Airway epithelial cell (primary cell): ENCODE results near the gene SNAPC2. TPM values are rescaled to one million over a fixed set of nuclear protein-coding genes. Genes with fewer than 3 reads are reported as not detected.

Experiments
- total RNA-seq: library from RNA; depleted of rRNA; stranded (reverse); fragments of >200 nt; gene quantifications from 2 replicates; pipeline ENCODE4 v1.2.3, GENCODE V29; 2015

Gene SNAPC2
- total RNA-seq: 21.6 and 22.9 TPM in 2 replicates

DNA sequence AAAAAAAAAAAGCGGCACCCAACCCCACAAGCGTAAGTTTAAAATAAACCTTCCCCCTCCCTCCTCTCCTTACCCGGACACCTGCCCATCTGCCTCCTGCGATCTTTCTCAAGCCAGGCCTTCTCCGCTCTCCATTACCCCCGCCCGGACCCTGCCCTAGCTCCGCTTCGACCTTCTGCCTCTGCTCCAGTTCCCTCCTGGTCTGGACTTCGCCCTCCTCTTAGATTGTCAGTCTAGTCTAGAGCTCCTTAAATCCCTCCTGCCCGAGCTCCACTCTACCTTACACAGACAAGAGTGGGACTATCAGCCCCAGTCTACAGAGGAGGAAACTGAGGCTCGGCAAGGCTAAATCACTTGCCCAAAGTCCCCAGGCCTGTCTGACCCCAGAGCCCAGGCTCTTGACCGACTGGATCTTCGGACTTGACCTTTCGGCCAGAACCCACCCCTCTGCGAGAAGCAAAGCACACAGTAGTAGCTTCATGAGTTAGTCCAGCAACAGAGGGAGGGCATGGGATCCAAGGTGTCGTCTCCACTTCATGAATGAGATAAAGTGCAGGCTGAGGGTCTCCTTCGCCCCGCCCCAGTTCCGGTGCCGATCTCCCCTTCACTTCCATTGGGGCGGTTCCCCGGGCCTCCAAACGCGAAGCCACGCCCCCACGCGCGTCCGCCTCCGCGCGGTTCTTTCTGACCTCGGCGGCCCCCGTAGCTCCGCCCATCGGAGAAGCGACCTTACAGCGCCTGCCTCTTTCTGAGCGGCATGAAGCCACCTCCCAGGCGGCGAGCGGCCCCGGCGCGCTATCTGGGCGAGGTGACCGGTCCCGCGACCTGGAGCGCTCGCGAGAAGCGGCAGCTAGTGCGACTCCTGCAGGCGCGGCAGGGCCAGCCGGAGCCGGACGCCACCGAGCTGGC is at the start of gene SNAPC2:
SNAPC2 (plus strand) TSS at position 729 of the 909 bp plus-strand sequence; CDS start at position 758, 29 bp downstream.

DNA sequence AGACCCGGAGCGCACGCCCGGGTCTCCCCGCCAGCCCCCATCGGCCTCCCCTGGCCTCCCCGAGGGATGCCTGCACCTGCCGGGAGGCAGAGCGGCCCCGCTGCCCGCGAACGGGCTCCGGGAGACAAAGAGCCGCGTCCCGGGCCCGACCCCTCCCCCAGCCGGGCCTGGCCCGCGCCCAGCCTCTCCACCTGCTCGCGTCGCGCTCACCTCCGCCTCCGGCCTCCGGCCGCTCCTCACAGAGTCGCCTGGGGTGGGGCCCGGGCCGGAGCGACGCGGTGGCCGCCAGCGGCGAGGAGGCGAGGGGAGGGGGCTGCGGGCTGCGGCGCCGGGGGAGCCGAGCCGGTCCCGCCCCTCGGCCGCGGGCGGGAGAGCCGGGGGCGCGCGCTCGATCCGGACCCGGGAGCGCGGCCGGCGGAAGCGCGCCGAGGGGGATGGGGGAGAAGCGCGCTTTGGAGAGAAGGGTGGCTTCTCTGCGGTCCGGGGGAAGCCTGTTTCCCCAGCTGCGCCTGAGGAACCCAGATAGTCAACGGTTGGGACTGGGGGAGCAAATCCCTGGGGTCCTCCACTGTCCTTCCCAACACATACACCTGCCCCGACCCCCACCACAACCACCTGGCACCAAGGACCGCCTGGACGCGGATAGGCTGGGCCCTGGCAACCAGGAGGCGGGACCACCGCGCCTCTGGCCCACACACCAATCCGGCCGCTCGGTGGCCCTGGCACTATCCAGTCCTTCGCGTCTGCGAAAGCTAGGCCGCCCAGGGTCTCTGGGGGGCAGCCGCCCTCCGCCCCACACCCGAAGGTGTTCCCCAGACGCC is 45.9 kb upstream of the SNAPC2 start, which contains the start of gene PRR36:
PRR36 (minus strand) TSS at position 315 of the 821 bp plus-strand sequence. CDS start 701 bp downstream, outside the sequence.

DNA sequence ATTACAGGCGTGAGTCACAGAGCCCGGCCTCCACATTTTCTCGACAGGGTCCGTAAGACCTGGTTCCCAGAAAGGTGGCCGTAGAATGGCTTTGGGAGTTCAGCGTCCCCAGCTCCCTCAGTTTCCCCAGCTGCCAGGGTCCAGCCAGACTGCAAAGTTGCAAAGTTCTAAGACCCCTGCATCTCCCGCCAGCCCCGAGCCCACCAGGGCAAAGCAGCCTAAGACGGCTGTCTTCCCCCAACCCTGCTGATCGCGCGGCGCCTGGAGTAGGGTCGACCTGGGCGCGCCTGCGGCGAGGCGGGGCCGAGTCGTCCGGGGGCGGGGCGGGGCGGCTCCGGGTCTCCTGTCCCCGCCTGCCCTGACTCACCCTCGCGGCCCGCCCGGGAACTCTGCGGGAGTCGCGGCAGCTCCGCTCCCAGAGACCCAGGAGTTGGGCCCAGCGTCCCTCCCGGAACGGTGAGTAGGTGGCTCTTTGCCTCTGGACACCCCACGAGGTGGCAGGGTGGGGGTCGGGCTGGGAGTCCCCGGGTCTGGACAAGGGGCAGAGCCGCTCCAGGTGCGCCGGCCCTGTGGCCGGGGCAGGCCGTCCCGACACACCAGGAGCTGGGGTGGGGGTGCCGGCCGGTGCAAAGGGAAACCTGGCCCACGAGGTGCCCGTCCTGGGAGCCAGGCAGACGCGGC is 31.9 kb upstream of the SNAPC2 start, which contains the start of gene LRRC8E:
LRRC8E (plus strand) TSS at position 366 of the 681 bp plus-strand sequence. CDS start 7,094 bp downstream, outside the sequence.

GRCh38 chr19:7903244-7904073 is 16.7 kb upstream of the SNAPC2 start, which contains the start of gene MAP2K7:
Gene MAP2K7, plus strand, starts transcription at chr19:7903877. Its CDS starts 68 bp downstream, at chr19:7903945.

GRCh38 chr19:7914598-7915045 is 5.5 kb upstream of the SNAPC2 start, which contains the start of gene TGFBR3L:
Gene TGFBR3L, plus strand, starts transcription at chr19:7914830.

GRCh38 chr19:7926021-7926726 is 6.0 kb downstream of the SNAPC2 start, which contains the start of gene CTXN1:
Gene CTXN1, minus strand, starts transcription at chr19:7926135. Its CDS starts 597 bp downstream, at chr19:7925538.

GRCh38 chr19:7943444-7944176 is 23.5 kb downstream of the SNAPC2 start, which contains the start of gene TIMM44:
Gene TIMM44, minus strand, starts transcription at chr19:7943666. Its CDS starts 15 bp downstream, at chr19:7943651.

Other genes starting within 250 kb of the SNAPC2 start
- not detected in 2 replicates for gene MCEMP1, start 243.2 kb upstream of the SNAPC2 start, total RNA-seq
- gene TRAPPC5, start 239.5 kb upstream of the SNAPC2 start, total RNA-seq: 115 and 131 TPM in 2 replicates
- gene FCER2, start 218.2 kb upstream of the SNAPC2 start, total RNA-seq: not detected in 2 replicates
- not detected in 2 replicates for gene CLEC4G, start 188.2 kb upstream of the SNAPC2 start, total RNA-seq
- not detected in 2 replicates for gene CD209, start 172.8 kb upstream of the SNAPC2 start, total RNA-seq
- gene CLEC4M, start 157.1 kb upstream of the SNAPC2 start, total RNA-seq: not detected in 2 replicates
- 14.8 and 16.4 TPM in 2 replicates for gene EVI5L, start 90.1 kb upstream of the SNAPC2 start, total RNA-seq
- 0.07 TPM in 1 of 2 replicates, not detected in the other for gene PRR36, start 45.9 kb upstream of the SNAPC2 start, total RNA-seq
- 7.6 and 9.0 TPM in 2 replicates for gene LRRC8E, start 31.8 kb upstream of the SNAPC2 start, total RNA-seq
- gene MAP2K7, start 16.5 kb upstream of the SNAPC2 start, total RNA-seq: 5.6 and 12.6 TPM in 2 replicates
- gene TGFBR3L, start 5.5 kb upstream of the SNAPC2 start, total RNA-seq: 2.6 and 10.2 TPM in 2 replicates
- gene CTXN1, start 5.8 kb downstream of the SNAPC2 start, total RNA-seq: 6.7 and 7.8 TPM in 2 replicates
- gene TIMM44, start 23.3 kb downstream of the SNAPC2 start, total RNA-seq: 57.5 and 66.4 TPM in 2 replicates
- gene ELAVL1, start 85.3 kb downstream of the SNAPC2 start, total RNA-seq: 40.5 and 49.2 TPM in 2 replicates
- not detected in 2 replicates for gene CCL25, start 132.4 kb downstream of the SNAPC2 start, total RNA-seq
- not detected in 2 replicates for gene FBN3, start 229.3 kb downstream of the SNAPC2 start, total RNA-seq